NT2/D1 (cell line): ENCODE measurements around the gene UCMA.

Source experiments
- DNase-seq: peaks from one replicate; pipeline ENCODE4 v3.0.0-alpha.2; 2011; ENCODE audit warnings: low read depth, low spot score
- H3K27me3 ChIP-seq: 2 replicates; pipeline ENCODE4 v1.6.0; 2011; ENCODE audit warnings: mild to moderate bottlenecking; ENCODE audit not compliant: insufficient read length, insufficient read depth
- H3K36me3 ChIP-seq: 2 replicates; pipeline ENCODE4 v1.6.1; 2011; ENCODE audit warnings: mild to moderate bottlenecking, low read length, mixed read lengths; ENCODE audit not compliant: insufficient read depth, insufficient read length
- H3K4me1 ChIP-seq: 2 replicates; pipeline ENCODE4 v1.5.1; 2011; ENCODE audit not compliant: insufficient read depth, insufficient read length
- H3K4me3 ChIP-seq: 2 replicates; pipeline ENCODE4 v1.5.1; 2011; ENCODE audit warnings: low read depth; ENCODE audit not compliant: insufficient read length
- H3K9ac ChIP-seq: 2 replicates; pipeline ENCODE4 v1.6.0; 2011; ENCODE audit warnings: low read depth; ENCODE audit not compliant: insufficient read length
- H3K9me3 ChIP-seq: 2 replicates; pipeline ENCODE4 v1.5.1; 2011; ENCODE audit warnings: mild to moderate bottlenecking, low read length; ENCODE audit not compliant: insufficient read depth
- SUZ12 ChIP-seq: IDR thresholded peaks from 2 replicates; pipeline ENCODE4 v1.6.1; 2011; ENCODE audit not compliant: insufficient read length, insufficient read depth; ENCODE audit errors: extremely low read depth
- YY1 ChIP-seq: IDR thresholded peaks from 2 replicates; pipeline ENCODE4 v1.6.1; 2011; ENCODE audit not compliant: insufficient read length, insufficient read depth
- ZNF274 ChIP-seq: IDR thresholded peaks from 2 replicates; pipeline ENCODE4 v1.6.1; 2011; ENCODE audit warnings: mild to moderate bottlenecking, low read depth, low read length

The UCMA gene

GRCh38 chr10:13222566-13222965, 11.6 kb downstream of the UCMA start:
- Histone ChIP-seq H3K36me3 (no peaks in the 10 kb centered on the region), H3K9me3 (no peaks in the 10 kb centered on the region), H3K9ac (no peak overlapping the region), H3K4me3 (no peak overlapping the region), H3K27me3 (no peaks in the 10 kb centered on the region), H3K4me1 (peaks cover 3% of the 10 kb centered on the region)
- DNase-seq, result no peak
- no peak for TF ChIP-seq ZNF274
- no peak for TF ChIP-seq SUZ12
- TF ChIP-seq YY1, result no peak

GRCh38 chr10:13222151-13222550, 12.0 kb downstream of the UCMA start:
- H3K27me3 ChIP-seq, result no peaks in the 10 kb centered on the region
- no peak overlapping the region for H3K9ac ChIP-seq
- no peaks in the 10 kb centered on the region for H3K36me3 ChIP-seq
- no peak overlapping the region for H3K4me3 ChIP-seq
- peaks cover 3% of the 10 kb centered on the region for H3K4me1 ChIP-seq
- no peaks in the 10 kb centered on the region for H3K9me3 ChIP-seq
- TF ChIP-seq YY1, result no peak
- no peak for TF ChIP-seq ZNF274
- no peak for TF ChIP-seq SUZ12
- no peak for DNase-seq

- no peak for DNase-seq
- TF ChIP-seq ZNF274, result no peak
- TF ChIP-seq SUZ12, result no peak
- no peak for TF ChIP-seq YY1
- Histone ChIP-seq H3K9me3 (0 out of 2 replicates have a peak, but pooled peaks cover 3% of the 10 kb centered on the region), H3K4me1 (peaks cover 3% of the 10 kb centered on the region), H3K4me3 (no peak overlapping the region), H3K9ac (no peak overlapping the region), H3K27me3 (no peaks in the 10 kb centered on the region), H3K36me3 (no peaks in the 10 kb centered on the region)
Measured at GRCh38 chr10:13221572-13221971, 12.6 kb downstream of the UCMA start.

- H3K4me3 ChIP-seq, result no peak overlapping the region
- TF ChIP-seq YY1 (no peak), ZNF274 (no peak), SUZ12 (no peak)
- peaks cover 3% of the 10 kb centered on the region for H3K4me1 ChIP-seq
- H3K9me3 ChIP-seq, result 0 out of 2 replicates have a peak, but pooled peaks cover 4% of the 10 kb centered on the region
- H3K27me3 ChIP-seq, result no peaks in the 10 kb centered on the region
- no peak overlapping the region for H3K9ac ChIP-seq
- peak; percentile 44 for DNase-seq
- no peaks in the 10 kb centered on the region for H3K36me3 ChIP-seq
Measured at GRCh38 chr10:13219685-13220670, 14.2 kb downstream of the UCMA start.

GRCh38 chr10:13218878-13219277, 15.3 kb downstream of the UCMA start:
- Histone ChIP-seq H3K9ac (no peak overlapping the region), H3K9me3 (peaks cover 7% of the 10 kb centered on the region; the same call in 1 of the 2 replicates)

GRCh38 chr10:13213163-13213562, 21.0 kb downstream of the UCMA start:
- no peak overlapping the region for H3K4me3 ChIP-seq
- DNase-seq, result no peak
- H3K9me3 ChIP-seq, result peaks cover 32% of the 10 kb centered on the region; the same call in 1 of the 2 replicates
- H3K36me3 ChIP-seq, result peaks cover 36% of the 10 kb centered on the region
- TF ChIP-seq SUZ12 (no peak), ZNF274 (no peak), YY1 (no peak)
- no peaks in the 10 kb centered on the region for H3K27me3 ChIP-seq
- H3K9ac ChIP-seq, result no peak overlapping the region
- no peaks in the 10 kb centered on the region for H3K4me1 ChIP-seq

More at GRCh38 chr10:13218878-13219277, 15.3 kb downstream of the UCMA start:
- no peak overlapping the region for H3K4me3 ChIP-seq
- peaks cover 3% of the 10 kb centered on the region for H3K4me1 ChIP-seq
- no peak for DNase-seq
- no peaks in the 10 kb centered on the region for H3K36me3 ChIP-seq
- TF ChIP-seq SUZ12 (no peak), ZNF274 (no peak), YY1 (no peak)
- H3K27me3 ChIP-seq, result no peaks in the 10 kb centered on the region

GRCh38 chr10:13206546-13207443, 27.4 kb downstream of the UCMA start:
- no peaks in the 10 kb centered on the region for H3K27me3 ChIP-seq
- H3K4me3 ChIP-seq, result no peak overlapping the region
- no peaks in the 10 kb centered on the region for H3K4me1 ChIP-seq
- no peak for DNase-seq
- H3K36me3 ChIP-seq, result peaks cover 72% of the 10 kb centered on the region
- peaks cover 4% of the 10 kb centered on the region; the same call in 1 of the 2 replicates for H3K9me3 ChIP-seq
- TF ChIP-seq ZNF274 (no peak), SUZ12 (no peak), YY1 (no peak)
- H3K9ac ChIP-seq, result no peak overlapping the region
